ENCODE measurements around the gene STRIP2. TPM values are rescaled to one million over a fixed set of nuclear protein-coding genes. Genes with fewer than 3 reads are reported as not detected.

Gene STRIP2
- total RNA-seq, 1 donor from 2014 or later: 9.1 TPM

GRCh38 chr7:129492391-129492790, 58.2 kb downstream of the STRIP2 start:
- no peaks in the 10 kb centered on the region for H3K9me3 Mint-ChIP-seq (ENCODE audit: unreplicated experiment)
- TF ChIP-seq CTCF (IDR thresholded peaks at IDR 0.05; ENCODE audit: unreplicated experiment): no peak
- H3K4me1 Mint-ChIP-seq (ENCODE audit: unreplicated experiment): peaks cover 7% of the 10 kb centered on the region
- DNase-seq (ENCODE audit: low spot score): no peak
- no peaks in the 10 kb centered on the region for H3K27me3 Mint-ChIP-seq (ENCODE audit: unreplicated experiment)
- no peak overlapping the region for H3K4me3 Mint-ChIP-seq (ENCODE audit: unreplicated experiment)
- H3K36me3 Mint-ChIP-seq (ENCODE audit: low read depth, unreplicated experiment): no peaks in the 10 kb centered on the region
- peak overlapping the region; percentile 46 for H3K27ac Mint-ChIP-seq (ENCODE audit: unreplicated experiment)

- TF ChIP-seq CTCF (IDR thresholded peaks at IDR 0.05; ENCODE audit: unreplicated experiment): no peak
- Mint-ChIP-seq H3K27ac (ENCODE audit: unreplicated experiment) (peak overlapping the region; percentile 54), H3K4me1 (ENCODE audit: unreplicated experiment) (peaks cover 7% of the 10 kb centered on the region), H3K27me3 (ENCODE audit: unreplicated experiment) (peaks cover 2% of the 10 kb centered on the region), H3K4me3 (ENCODE audit: unreplicated experiment) (no peak overlapping the region), H3K9me3 (ENCODE audit: unreplicated experiment) (no peaks in the 10 kb centered on the region), H3K36me3 (ENCODE audit: low read depth, unreplicated experiment) (no peaks in the 10 kb centered on the region)
- no peak for DNase-seq (ENCODE audit: low spot score)
These were observed 59.3 kb downstream of the STRIP2 start for GRCh38 chr7:129493555-129493954.

- no peak for TF ChIP-seq CTCF (IDR thresholded peaks at IDR 0.05; ENCODE audit: unreplicated experiment)
- no peak for DNase-seq (ENCODE audit: low spot score)
- H3K4me1 Mint-ChIP-seq (ENCODE audit: unreplicated experiment): peaks cover 7% of the 10 kb centered on the region
- no peak overlapping the region for H3K27ac Mint-ChIP-seq (ENCODE audit: unreplicated experiment)
- H3K4me3 Mint-ChIP-seq (ENCODE audit: unreplicated experiment): no peak overlapping the region
- peaks cover 2% of the 10 kb centered on the region for H3K27me3 Mint-ChIP-seq (ENCODE audit: unreplicated experiment)
- H3K36me3 Mint-ChIP-seq (ENCODE audit: low read depth, unreplicated experiment): no peaks in the 10 kb centered on the region
- H3K9me3 Mint-ChIP-seq (ENCODE audit: unreplicated experiment): no peaks in the 10 kb centered on the region
These were observed 59.8 kb downstream of the STRIP2 start for GRCh38 chr7:129494041-129494440.

GRCh38 chr7:129495987-129496386, 61.8 kb downstream of the STRIP2 start:
- Mint-ChIP-seq H3K4me3 (ENCODE audit: unreplicated experiment) (no peak overlapping the region), H3K27ac (ENCODE audit: unreplicated experiment) (no peak overlapping the region), H3K27me3 (ENCODE audit: unreplicated experiment) (peaks cover 6% of the 10 kb centered on the region), H3K4me1 (ENCODE audit: unreplicated experiment) (peaks cover 7% of the 10 kb centered on the region), H3K9me3 (ENCODE audit: unreplicated experiment) (no peaks in the 10 kb centered on the region), H3K36me3 (ENCODE audit: low read depth, unreplicated experiment) (no peaks in the 10 kb centered on the region)
- DNase-seq (ENCODE audit: low spot score): no peak
- no peak for TF ChIP-seq CTCF (IDR thresholded peaks at IDR 0.05; ENCODE audit: unreplicated experiment)

- no peak for TF ChIP-seq CTCF (IDR thresholded peaks at IDR 0.05; ENCODE audit: unreplicated experiment)
- Mint-ChIP-seq H3K4me1 (ENCODE audit: unreplicated experiment) (peaks cover 7% of the 10 kb centered on the region), H3K36me3 (ENCODE audit: low read depth, unreplicated experiment) (no peaks in the 10 kb centered on the region), H3K4me3 (ENCODE audit: unreplicated experiment) (no peak overlapping the region), H3K27me3 (ENCODE audit: unreplicated experiment) (peaks cover 8% of the 10 kb centered on the region), H3K27ac (ENCODE audit: unreplicated experiment) (no peak overlapping the region), H3K9me3 (ENCODE audit: unreplicated experiment) (no peaks in the 10 kb centered on the region)
- DNase-seq (ENCODE audit: low spot score): no peak
These were observed 62.4 kb downstream of the STRIP2 start for GRCh38 chr7:129496653-129497052.
